ENCODE data around the gene VAV2. TPM values are rescaled to one million over a fixed set of nuclear protein-coding genes. Genes with fewer than 3 reads are reported as not detected.

Gene VAV2
- total RNA-seq, 2 donors from 2014 or later: 3.4 to 6.0 TPM

DNA sequence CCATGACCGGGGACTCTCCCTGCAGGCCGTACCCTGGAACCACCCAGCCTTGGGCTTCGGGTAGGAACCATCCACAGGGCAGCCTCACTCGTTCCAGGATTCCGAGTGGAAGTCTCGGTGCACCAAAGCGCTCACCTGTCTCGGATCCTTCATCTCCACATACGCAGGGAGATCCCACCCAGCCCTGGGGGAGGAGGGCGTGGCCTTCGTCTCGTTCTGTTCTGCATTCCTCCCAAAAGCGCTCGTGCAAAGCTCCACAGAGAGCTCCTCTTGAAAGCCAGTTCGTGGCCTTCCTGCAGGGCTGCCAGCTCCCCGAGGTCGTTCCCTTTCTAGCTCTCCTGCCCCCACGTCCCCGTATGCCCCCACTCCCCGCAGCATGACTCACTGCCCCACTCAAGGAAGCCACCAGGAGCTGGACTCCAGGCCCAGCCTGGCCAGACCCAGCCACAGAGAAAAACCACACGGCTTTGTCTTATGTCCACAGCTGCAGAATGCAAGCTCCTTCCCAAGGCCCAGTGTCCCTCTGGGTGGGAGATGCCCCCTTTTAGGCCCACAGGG, 189.0 kb downstream of the VAV2 start:
- H3K36me3 ChIP-seq: no peaks in the 10 kb centered on the region
- TF ChIP-seq, protein P1, sequence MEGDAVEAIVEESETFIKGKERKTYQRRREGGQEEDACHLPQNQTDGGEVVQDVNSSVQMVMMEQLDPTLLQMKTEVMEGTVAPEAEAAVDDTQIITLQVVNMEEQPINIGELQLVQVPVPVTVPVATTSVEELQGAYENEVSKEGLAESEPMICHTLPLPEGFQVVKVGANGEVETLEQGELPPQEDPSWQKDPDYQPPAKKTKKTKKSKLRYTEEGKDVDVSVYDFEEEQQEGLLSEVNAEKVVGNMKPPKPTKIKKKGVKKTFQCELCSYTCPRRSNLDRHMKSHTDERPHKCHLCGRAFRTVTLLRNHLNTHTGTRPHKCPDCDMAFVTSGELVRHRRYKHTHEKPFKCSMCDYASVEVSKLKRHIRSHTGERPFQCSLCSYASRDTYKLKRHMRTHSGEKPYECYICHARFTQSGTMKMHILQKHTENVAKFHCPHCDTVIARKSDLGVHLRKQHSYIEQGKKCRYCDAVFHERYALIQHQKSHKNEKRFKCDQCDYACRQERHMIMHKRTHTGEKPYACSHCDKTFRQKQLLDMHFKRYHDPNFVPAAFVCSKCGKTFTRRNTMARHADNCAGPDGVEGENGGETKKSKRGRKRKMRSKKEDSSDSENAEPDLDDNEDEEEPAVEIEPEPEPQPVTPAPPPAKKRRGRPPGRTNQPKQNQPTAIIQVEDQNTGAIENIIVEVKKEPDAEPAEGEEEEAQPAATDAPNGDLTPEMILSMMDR (IDR thresholded peaks at IDR 0.05): no peak

DNA sequence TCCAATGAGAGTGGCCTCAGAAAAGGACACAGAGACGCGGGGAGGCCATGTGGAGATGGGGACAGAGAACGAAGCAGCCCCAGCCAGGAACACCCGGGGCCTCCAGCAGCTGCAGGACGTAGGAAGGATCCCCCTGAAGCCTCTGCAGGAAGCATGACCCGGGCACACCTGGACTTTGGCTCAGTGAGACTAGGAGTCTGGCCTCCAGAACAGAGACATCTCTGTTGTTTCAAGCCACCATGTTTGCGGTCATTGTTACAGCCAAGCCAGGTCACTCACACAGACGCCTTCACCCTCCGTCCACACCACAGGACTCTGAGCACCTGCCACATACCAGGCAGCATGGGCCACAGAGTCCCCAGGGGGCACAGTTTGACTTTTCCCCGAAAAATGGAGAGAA, 190.4 kb downstream of the VAV2 start:
- no peaks in the 10 kb centered on the region for H3K4me1 ChIP-seq
- TF ChIP-seq, protein P1 (IDR thresholded peaks at IDR 0.05): no peak
- H3K36me3 ChIP-seq: no peaks in the 10 kb centered on the region
- no peaks in the 10 kb centered on the region for H3K9me3 ChIP-seq
- DNase-seq (ENCODE audit: low spot score): no peak
- H3K27ac ChIP-seq: no peak overlapping the region
- no peaks in the 10 kb centered on the region for H3K27me3 ChIP-seq
- H3K4me3 ChIP-seq: no peak overlapping the region

More for the DNA sequence above, 189.0 kb downstream of the VAV2 start:
- Histone ChIP-seq H3K4me1 (no peaks in the 10 kb centered on the region), H3K9me3 (no peaks in the 10 kb centered on the region), H3K27me3 (no peaks in the 10 kb centered on the region), H3K4me3 (no peak overlapping the region), H3K27ac (no peak overlapping the region)
- DNase-seq (ENCODE audit: low spot score): no peak

DNA sequence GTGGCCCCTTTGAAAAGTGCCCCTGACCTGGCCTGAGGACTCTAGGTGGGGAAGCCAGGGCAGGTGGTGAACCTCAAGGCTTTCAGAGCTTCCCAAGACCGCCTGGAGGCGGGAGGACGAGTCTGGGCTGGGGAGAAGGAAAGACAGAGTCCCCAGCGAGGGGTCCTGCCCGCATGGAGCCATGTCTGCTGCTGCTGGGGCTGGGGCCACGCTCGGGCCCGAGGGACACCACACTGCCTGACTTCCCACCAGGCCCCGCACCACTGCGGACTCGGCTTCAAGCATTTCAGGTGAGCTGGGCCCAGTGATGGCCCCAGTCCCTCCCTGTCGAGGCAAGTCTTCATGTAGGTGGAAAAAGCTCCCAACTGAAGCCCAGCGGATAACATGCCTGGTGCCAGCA, 191.9 kb downstream of the VAV2 start:
- Histone ChIP-seq H3K36me3 (no peaks in the 10 kb centered on the region), H3K27me3 (no peaks in the 10 kb centered on the region), H3K9me3 (no peaks in the 10 kb centered on the region), H3K27ac (no peak overlapping the region), H3K4me1 (no peaks in the 10 kb centered on the region), H3K4me3 (no peak overlapping the region)
- TF ChIP-seq, protein P1 (IDR thresholded peaks at IDR 0.05): no peak
- no peak for DNase-seq (ENCODE audit: low spot score)

DNA sequence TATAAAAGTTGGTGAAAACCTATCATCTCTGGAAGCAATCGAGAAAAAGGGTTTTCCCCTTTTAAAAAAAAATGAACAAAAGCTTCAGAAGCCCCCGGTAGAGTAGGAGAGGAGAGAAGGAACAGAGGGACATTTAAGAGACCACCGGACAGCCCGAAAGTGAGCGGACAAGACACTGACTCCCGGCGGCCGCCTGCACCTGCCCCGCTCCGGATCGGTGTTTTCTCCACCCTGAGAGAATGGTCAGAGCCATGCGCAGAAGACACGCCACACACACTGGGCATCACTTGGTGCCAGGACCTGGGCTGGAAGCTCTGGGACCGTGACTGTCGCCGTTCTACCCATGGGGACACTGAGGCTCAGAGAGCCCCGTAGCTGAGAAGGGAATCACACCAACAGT, 192.4 kb downstream of the VAV2 start:
- H3K27ac ChIP-seq: no peak overlapping the region
- H3K4me3 ChIP-seq: no peak overlapping the region

DNA sequence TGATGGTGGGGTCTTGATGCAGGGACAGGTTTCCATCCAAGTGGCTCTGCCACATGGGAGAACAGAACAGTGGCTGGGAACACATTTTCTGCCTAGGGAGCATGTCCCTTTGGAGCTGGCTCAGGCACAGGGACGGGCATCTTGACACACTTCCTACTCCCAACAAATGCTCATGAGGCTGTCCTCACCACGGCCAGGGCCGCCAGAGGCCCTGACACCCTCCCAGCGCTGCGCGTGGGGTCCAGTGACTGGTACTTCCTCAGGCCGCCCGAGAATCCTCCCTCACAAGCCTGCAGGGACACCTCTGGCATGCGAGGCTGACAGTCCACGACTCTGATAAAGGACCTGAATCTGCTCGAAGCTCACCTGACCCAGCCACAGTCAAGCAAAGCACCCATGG, 193.0 kb downstream of the VAV2 start:
- Histone ChIP-seq H3K27me3 (no peaks in the 10 kb centered on the region), H3K36me3 (no peaks in the 10 kb centered on the region), H3K4me3 (no peak overlapping the region), H3K4me1 (no peaks in the 10 kb centered on the region), H3K9me3 (no peaks in the 10 kb centered on the region), H3K27ac (no peak overlapping the region)
- DNase-seq (ENCODE audit: low spot score): no peak
- TF ChIP-seq, protein P1 (IDR thresholded peaks at IDR 0.05): no peak

More for the DNA sequence above, 192.4 kb downstream of the VAV2 start:
- no peak for DNase-seq (ENCODE audit: low spot score)
- TF ChIP-seq, protein P1 (IDR thresholded peaks at IDR 0.05): no peak
- Histone ChIP-seq H3K27me3 (no peaks in the 10 kb centered on the region), H3K4me1 (no peaks in the 10 kb centered on the region), H3K9me3 (no peaks in the 10 kb centered on the region), H3K36me3 (no peaks in the 10 kb centered on the region)

DNA sequence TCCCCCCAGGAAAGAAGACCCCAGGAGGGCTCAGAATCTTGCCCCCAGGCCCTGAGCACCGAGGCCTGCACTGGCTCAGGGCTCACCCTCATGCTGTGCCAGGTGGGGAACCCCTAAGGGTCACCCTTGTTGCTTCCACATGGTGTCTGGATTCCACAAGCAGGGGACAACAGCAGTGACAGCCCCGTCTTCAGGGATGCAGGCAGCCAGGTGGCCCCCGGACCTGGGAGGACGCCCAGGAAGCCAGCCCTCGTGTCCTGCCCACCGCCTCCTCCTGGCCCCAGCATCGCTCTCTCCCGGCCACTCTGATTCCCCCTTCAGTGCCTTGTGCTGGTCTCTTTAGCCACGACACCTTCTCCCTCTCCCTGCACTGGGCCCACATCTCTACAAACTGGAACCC, 194.0 kb downstream of the VAV2 start:
- TF ChIP-seq, protein P1 (IDR thresholded peaks at IDR 0.05): no peak
- Histone ChIP-seq H3K27ac (no peak overlapping the region), H3K36me3 (no peaks in the 10 kb centered on the region), H3K4me3 (no peak overlapping the region), H3K4me1 (peaks cover 0 to 4% of the 10 kb centered on the region in 2 donors), H3K27me3 (no peaks in the 10 kb centered on the region), H3K9me3 (no peaks in the 10 kb centered on the region)
- DNase-seq (ENCODE audit: low spot score): no peak
